MCF 10A (cell line): ENCODE measurements around the gene ANKRA2. TPM values are rescaled to one million over a fixed set of nuclear protein-coding genes. Genes with fewer than 3 reads are reported as not detected.
A peak's percentile ranks its signal among the peaks of the same experiment; 100 is the strongest.

Experiments
- BruUV-seq: library from RNA; stranded (reverse); fragments of 400-500 nt; replicated peaks from 2 replicates; lab custom pipeline; 2021; lab: Mats Ljungman, UMichigan
- CTCF ChIA-PET: fragments of 300-600 bp; sonication (Branson Sonifier 250); formaldehyde crosslinking; extraction: SDS; loops from one replicate; lab custom pipeline; 2021; ENCODE audit warnings: antibody characterized with exemption, inconsistent platforms; lab: Yijun Ruan, JAX
- POLR2A ChIA-PET: fragments of 300-600, 350-650 bp; sonication (Branson Sonifier 250); formaldehyde crosslinking; extraction: SDS; loops from one replicate; lab custom pipeline; 2020; ENCODE audit warnings: antibody characterized with exemption, inconsistent platforms; lab: Yijun Ruan, JAX
- DNase-seq: peaks from one replicate; pipeline ENCODE4 v3.0.0-alpha.2; 2018; ENCODE audit not compliant: unreplicated experiment
- H3K27ac Mint-ChIP-seq: one replicate; pipeline ENCODE4 v1.8.0; 2022; ENCODE audit warnings: mild to moderate bottlenecking, low read depth, mixed read lengths; ENCODE audit not compliant: unreplicated experiment
- H3K27me3 Mint-ChIP-seq: one replicate; pipeline ENCODE4 v1.8.0; 2022; ENCODE audit warnings: mixed read lengths; ENCODE audit not compliant: insufficient read depth, unreplicated experiment
- H3K36me3 Mint-ChIP-seq: one replicate; pipeline ENCODE4 v1.8.0; 2022; ENCODE audit warnings: mild to moderate bottlenecking, moderate library complexity, mixed read lengths; ENCODE audit not compliant: insufficient read depth, unreplicated experiment
- H3K4me1 Mint-ChIP-seq: one replicate; pipeline ENCODE4 v1.8.0; 2022; ENCODE audit warnings: mixed read lengths; ENCODE audit not compliant: insufficient read depth, unreplicated experiment
- H3K4me3 Mint-ChIP-seq: one replicate; pipeline ENCODE4 v1.8.0; 2022; ENCODE audit warnings: mild to moderate bottlenecking, moderate library complexity, mixed read lengths; ENCODE audit not compliant: unreplicated experiment
- H3K9me3 Mint-ChIP-seq: one replicate; pipeline ENCODE4 v1.8.0; 2022; ENCODE audit warnings: mixed read lengths; ENCODE audit not compliant: unreplicated experiment
- CTCF ChIP-seq: fragments of 200-600 bp; IDR thresholded peaks from one replicate; pipeline ENCODE4 v1.8.0; 2022; ENCODE audit warnings: antibody characterized with exemption, mild to moderate bottlenecking; ENCODE audit not compliant: unreplicated experiment
- intact Hi-C: fragments of 100-400 bp; cut with micrococcal nuclease; formaldehyde crosslinking; loops from 2 replicates; pipeline ENCODE4 v1.14.1; 2022
- total RNA-seq: library from RNA; stranded (reverse); gene quantifications from 2 replicates; pipeline ENCODE4 v1.2.3, GENCODE V29; 2022

ANKRA2 gene
- total RNA-seq, 1 experiment from 2014 or later = 19.3 TPM

GRCh38 chr5:73523861-73524260, 41.6 kb downstream of the ANKRA2 start:
- Mint-ChIP-seq H3K4me1 (peaks cover 16% of the 10 kb centered on the region), H3K36me3 (no peaks in the 10 kb centered on the region), H3K27ac (no peak overlapping the region), H3K27me3 (no peaks in the 10 kb centered on the region), H3K9me3 (no peaks in the 10 kb centered on the region), H3K4me3 (no peak overlapping the region)
- TF ChIP-seq CTCF = no peak
- ChIA-PET POLR2A (no interaction called here), CTCF (interaction anchor here (0.6 to 7.8 kb wide), 2 partner anchors 14 to 23 kb away, joined by 3 to 143 read pairs; no protein-coding TSS in a partner anchor)
- BruUV-seq = no TSS peak
- intact Hi-C loops = no loop called here
- no peak for DNase-seq

- no peaks in the 10 kb centered on the region for H3K9me3 Mint-ChIP-seq
- intact Hi-C loops = no loop called here
- no peak for TF ChIP-seq CTCF
- peaks cover 16% of the 10 kb centered on the region for H3K4me1 Mint-ChIP-seq
- H3K27me3 Mint-ChIP-seq = no peaks in the 10 kb centered on the region
- H3K36me3 Mint-ChIP-seq = no peaks in the 10 kb centered on the region
- no peak for DNase-seq
- POLR2A ChIA-PET = no interaction called here
- no TSS peak for BruUV-seq
- no peak overlapping the region for H3K27ac Mint-ChIP-seq
- CTCF ChIA-PET = interaction anchor here (0.6 to 7.8 kb wide), 4 partner anchors 11 to 51 kb away, joined by 3 to 143 read pairs (median 5); no protein-coding TSS in a partner anchor
- no peak overlapping the region for H3K4me3 Mint-ChIP-seq
Measured at GRCh38 chr5:73522989-73523388, 42.5 kb downstream of the ANKRA2 start.

GRCh38 chr5:73519531-73520283, 45.7 kb downstream of the ANKRA2 start:
- no peak overlapping the region for H3K4me3 Mint-ChIP-seq
- intact Hi-C loops = loop anchor here (1.0 to 5.0 kb wide), 4 partner anchors 18 to 1129 kb away; no protein-coding TSS in a partner anchor
- peaks cover 16% of the 10 kb centered on the region for H3K4me1 Mint-ChIP-seq
- H3K9me3 Mint-ChIP-seq = no peaks in the 10 kb centered on the region
- CTCF ChIA-PET = interaction anchor here (0.5 to 7.8 kb wide), 10 partner anchors 10 to 437 kb away, joined by 3 to 143 read pairs (median 4); no protein-coding TSS in a partner anchor
- no TSS peak for BruUV-seq
- peak; percentile 86 for DNase-seq
- POLR2A ChIA-PET = interaction anchor here (0.6 to 1.8 kb wide), 3 partner anchors 17 to 24 kb away, joined by 3 to 4 read pairs (median 3); no protein-coding TSS in a partner anchor
- no peaks in the 10 kb centered on the region for H3K27me3 Mint-ChIP-seq
- no peak overlapping the region for H3K27ac Mint-ChIP-seq
- peak; percentile 68 for TF ChIP-seq CTCF
- no peaks in the 10 kb centered on the region for H3K36me3 Mint-ChIP-seq

DNA sequence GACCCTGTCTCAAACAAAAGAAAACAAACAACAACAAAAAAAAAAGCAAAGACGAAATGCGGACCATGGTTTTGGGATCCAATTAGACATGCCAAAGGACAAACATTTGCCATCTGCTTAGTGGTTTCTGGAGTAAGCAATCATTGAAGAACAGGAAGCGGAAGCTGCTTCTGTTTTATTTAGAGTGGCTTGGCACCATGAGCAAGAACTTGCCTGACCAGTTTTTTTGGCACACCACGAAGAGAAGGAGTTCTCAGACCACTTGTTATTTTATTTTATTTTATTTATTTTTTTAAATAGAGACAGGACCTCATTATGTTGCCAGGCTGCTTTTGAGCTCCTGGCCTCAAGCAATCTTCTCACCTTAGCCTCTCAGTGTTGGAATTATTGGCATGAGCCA, 50.2 kb downstream of the ANKRA2 start:
- no peaks in the 10 kb centered on the region for H3K9me3 Mint-ChIP-seq
- no peak overlapping the region for H3K27ac Mint-ChIP-seq
- intact Hi-C loops = loop anchor here (5.0 kb wide), 1 partner anchor 277 kb away; no protein-coding TSS in a partner anchor
- H3K27me3 Mint-ChIP-seq = no peaks in the 10 kb centered on the region
- no peak overlapping the region for H3K4me3 Mint-ChIP-seq
- DNase-seq = no peak
- POLR2A ChIA-PET = interaction anchor here (2.7 kb wide), 1 partner anchor 17 kb away, joined by 17 read pairs; the partner anchor contains the start of gene BTF3
- H3K36me3 Mint-ChIP-seq = peaks cover 6% of the 10 kb centered on the region
- TF ChIP-seq CTCF = no peak
- CTCF ChIA-PET = interaction anchor here (0.5 to 3.4 kb wide), 5 partner anchors 15 to 470 kb away, joined by 3 to 12 read pairs (median 4); no protein-coding TSS in a partner anchor
- no TSS peak for BruUV-seq
- peaks cover 9% of the 10 kb centered on the region for H3K4me1 Mint-ChIP-seq
